ENCODE measurements around the gene LITAFD.

LITAFD gene

DNA sequence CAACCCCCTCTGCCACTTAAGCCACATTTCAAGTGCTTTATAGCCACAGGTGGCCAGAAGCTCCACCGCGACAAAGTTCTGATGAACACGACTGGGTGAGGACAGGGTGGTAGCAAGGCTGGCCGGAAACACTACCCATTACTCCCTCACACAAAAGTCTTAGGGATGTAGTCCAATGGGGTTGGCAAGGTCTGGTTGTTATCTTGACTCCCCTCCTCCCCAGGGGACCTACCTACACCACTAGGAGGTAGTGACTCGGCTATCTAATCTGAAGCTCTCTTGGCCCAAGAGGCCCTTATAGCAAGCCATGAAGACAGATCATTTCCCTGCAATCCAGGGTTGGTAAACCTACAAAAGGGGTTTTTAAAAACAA is 8.4 kb downstream of the LITAFD start:
- peaks cover 61% of the 10 kb centered on the region for H3K36me3 Mint-ChIP-seq (ENCODE audit: low read depth)
- H3K4me3 Mint-ChIP-seq: no peak overlapping the region
- peaks cover 4% of the 10 kb centered on the region for H3K27me3 Mint-ChIP-seq (ENCODE audit: low read depth, poor library complexity)
- peak overlapping the region; percentile 96 for H3K27ac Mint-ChIP-seq
- peaks cover 74% of the 10 kb centered on the region for H3K4me1 Mint-ChIP-seq
- no peaks in the 10 kb centered on the region for H3K9me3 Mint-ChIP-seq
- TF ChIP-seq, protein P1, sequence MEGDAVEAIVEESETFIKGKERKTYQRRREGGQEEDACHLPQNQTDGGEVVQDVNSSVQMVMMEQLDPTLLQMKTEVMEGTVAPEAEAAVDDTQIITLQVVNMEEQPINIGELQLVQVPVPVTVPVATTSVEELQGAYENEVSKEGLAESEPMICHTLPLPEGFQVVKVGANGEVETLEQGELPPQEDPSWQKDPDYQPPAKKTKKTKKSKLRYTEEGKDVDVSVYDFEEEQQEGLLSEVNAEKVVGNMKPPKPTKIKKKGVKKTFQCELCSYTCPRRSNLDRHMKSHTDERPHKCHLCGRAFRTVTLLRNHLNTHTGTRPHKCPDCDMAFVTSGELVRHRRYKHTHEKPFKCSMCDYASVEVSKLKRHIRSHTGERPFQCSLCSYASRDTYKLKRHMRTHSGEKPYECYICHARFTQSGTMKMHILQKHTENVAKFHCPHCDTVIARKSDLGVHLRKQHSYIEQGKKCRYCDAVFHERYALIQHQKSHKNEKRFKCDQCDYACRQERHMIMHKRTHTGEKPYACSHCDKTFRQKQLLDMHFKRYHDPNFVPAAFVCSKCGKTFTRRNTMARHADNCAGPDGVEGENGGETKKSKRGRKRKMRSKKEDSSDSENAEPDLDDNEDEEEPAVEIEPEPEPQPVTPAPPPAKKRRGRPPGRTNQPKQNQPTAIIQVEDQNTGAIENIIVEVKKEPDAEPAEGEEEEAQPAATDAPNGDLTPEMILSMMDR (IDR thresholded peaks at IDR 0.05): no peak
- no peak for DNase-seq

DNA sequence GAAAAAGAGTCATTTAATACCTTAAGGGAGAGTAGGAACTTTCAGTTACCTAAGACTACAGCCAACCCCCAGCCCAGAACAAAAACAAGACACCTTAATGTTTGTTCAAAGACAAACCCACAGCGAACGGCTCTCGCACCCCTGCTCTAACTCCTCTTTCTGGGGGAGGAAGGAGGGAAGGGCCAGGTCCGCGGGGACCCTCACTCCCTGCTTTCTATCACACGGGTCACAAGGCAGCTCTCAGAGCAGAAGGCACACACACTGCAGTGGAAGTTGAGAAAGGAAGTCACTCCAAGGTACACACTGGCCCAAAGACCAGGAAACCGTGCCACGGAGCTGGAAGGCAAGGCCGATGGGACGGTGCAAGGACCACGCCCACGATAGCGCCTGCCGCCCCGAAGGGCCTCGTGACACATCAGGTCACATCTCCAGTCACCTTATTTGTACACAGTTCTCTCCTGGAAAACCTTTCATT is 10.0 kb downstream of the LITAFD start:
- no peak for DNase-seq
- H3K9me3 Mint-ChIP-seq: no peaks in the 10 kb centered on the region
- H3K4me3 Mint-ChIP-seq: peak overlapping the region; percentile 62
- peaks cover 58% of the 10 kb centered on the region for H3K4me1 Mint-ChIP-seq
- TF ChIP-seq, protein P1 (IDR thresholded peaks at IDR 0.05): no peak
- peak overlapping the region; percentile 99 for H3K27ac Mint-ChIP-seq
- peaks cover 70% of the 10 kb centered on the region for H3K36me3 Mint-ChIP-seq (ENCODE audit: low read depth)
- H3K27me3 Mint-ChIP-seq (ENCODE audit: low read depth, poor library complexity): peaks cover 4% of the 10 kb centered on the region

DNA sequence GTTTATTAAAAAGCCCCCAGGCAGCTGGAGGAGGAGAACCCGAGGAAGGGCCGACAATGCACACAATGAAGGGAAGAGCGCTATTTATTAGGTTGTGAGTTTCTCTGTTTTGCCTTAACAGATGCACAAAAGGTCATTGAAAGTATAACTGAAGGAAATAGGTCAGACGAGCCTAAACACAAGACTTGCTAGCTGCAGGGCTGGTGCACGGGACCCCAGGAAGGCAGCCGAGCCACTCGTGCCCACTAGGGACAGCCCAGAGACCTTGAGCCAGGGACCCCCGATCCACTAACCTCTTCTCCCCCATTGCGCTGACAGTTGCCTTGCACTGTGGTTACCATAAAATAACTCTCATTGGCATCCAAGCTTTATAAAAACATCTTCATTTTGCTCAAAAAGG is 11.3 kb downstream of the LITAFD start:
- TF ChIP-seq, protein P1 (IDR thresholded peaks at IDR 0.05): no peak
- H3K4me1 Mint-ChIP-seq: peaks cover 48% of the 10 kb centered on the region
- H3K27me3 Mint-ChIP-seq (ENCODE audit: low read depth, poor library complexity): peaks cover 4% of the 10 kb centered on the region
- DNase-seq: no peak
- peak overlapping the region; percentile 99 for H3K27ac Mint-ChIP-seq
- H3K36me3 Mint-ChIP-seq (ENCODE audit: low read depth): peaks cover 74% of the 10 kb centered on the region
- H3K4me3 Mint-ChIP-seq: no peak overlapping the region
- H3K9me3 Mint-ChIP-seq: no peaks in the 10 kb centered on the region

DNA sequence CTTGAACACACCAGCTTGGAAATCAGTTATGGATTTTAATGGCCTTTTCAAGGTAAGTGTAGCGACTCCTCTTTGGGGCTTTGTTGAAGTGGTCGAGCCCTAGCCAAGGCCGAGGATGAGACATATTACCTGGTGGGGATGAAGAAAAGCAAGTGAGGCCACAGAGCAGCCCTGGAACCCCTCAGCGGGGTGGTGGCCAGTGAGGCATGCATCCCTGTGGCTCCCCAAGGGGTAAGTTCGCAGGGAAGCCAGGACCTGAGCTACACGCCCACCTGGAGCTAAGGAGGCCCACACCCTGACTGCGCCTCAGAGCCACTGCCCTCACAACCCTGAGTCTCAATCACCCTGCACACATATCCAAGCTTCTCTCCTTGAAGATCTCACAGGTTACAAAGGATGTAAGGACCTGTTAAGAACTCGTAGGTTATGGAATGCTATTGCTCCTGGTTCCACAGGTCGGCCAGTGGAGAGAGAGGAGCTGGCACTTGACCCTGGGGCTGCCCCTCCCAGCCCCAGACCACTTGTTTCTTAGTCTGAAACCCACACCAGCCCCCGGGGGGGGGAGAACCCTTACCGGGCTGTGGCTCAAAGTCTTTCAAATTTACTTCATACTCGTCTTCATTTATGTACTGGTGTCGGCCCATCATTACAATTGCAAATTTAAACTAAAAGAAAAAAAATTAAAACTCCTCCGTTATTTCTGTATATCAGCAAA is 12.0 kb downstream of the LITAFD start:
- DNase-seq: no peak
- TF ChIP-seq, protein P1 (IDR thresholded peaks at IDR 0.05): no peak
- H3K4me3 Mint-ChIP-seq: no peak overlapping the region
- no peaks in the 10 kb centered on the region for H3K9me3 Mint-ChIP-seq
- peaks cover 4% of the 10 kb centered on the region for H3K27me3 Mint-ChIP-seq (ENCODE audit: low read depth, poor library complexity)
- peaks cover 79% of the 10 kb centered on the region for H3K36me3 Mint-ChIP-seq (ENCODE audit: low read depth)
- H3K27ac Mint-ChIP-seq: no peak overlapping the region
- H3K4me1 Mint-ChIP-seq: peaks cover 45% of the 10 kb centered on the region

DNA sequence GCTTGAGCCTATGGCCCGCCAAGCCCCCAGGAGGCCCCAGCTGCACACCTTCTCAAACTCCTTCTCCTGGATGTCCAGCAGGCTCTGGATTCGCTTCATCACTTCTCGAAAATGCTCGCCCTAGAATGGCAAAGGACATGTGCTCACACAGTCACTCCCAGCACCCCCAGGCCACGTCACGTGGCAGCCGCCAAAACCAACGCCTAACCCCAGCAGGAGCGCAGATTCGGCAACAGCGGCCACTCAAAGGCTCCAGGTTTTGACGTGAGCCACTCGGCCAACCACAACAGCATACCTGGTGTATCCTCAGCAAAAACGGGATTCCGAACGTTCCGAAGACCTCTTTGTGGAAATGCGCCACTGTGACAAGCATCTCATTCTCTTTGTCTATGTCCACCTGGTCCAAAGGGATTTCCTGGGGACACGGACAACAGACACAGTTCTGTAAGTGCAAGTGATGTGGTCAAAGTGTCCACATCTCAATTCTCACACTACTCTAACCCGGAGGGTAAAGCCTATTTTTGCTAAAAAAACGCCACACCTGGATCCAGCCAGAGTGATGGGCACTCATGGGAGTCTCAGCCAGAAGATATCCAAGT is 12.7 kb downstream of the LITAFD start:
- H3K36me3 Mint-ChIP-seq (ENCODE audit: low read depth): peaks cover 86% of the 10 kb centered on the region
- no peaks in the 10 kb centered on the region for H3K9me3 Mint-ChIP-seq

More for the DNA sequence above, 12.7 kb downstream of the LITAFD start:
- H3K27me3 Mint-ChIP-seq (ENCODE audit: low read depth, poor library complexity): peaks cover 4% of the 10 kb centered on the region
- TF ChIP-seq, protein P1 (IDR thresholded peaks at IDR 0.05): no peak
- no peak overlapping the region for H3K4me3 Mint-ChIP-seq
- no peak for DNase-seq
- H3K4me1 Mint-ChIP-seq: peaks cover 45% of the 10 kb centered on the region
- H3K27ac Mint-ChIP-seq: no peak overlapping the region
